WTC11 (cell line): ENCODE results near the gene UBR2. TPM values are rescaled to one million over a fixed set of nuclear protein-coding genes. Genes with fewer than 3 reads are reported as not detected.

Experiments used
- ATAC-seq: fragments of 200-7000 bp; cut with Tn5 transposase; 2 replicates; pipeline ENCODE4 v1.10.0; 2021; ENCODE audit warnings: mild to moderate bottlenecking, moderate library complexity
- CTCF ChIA-PET: fragments of 300-600 bp; sonication (Branson Sonifier 250); formaldehyde crosslinking; loops from one replicate; lab custom pipeline; 2021; ENCODE audit warnings: antibody characterized with exemption; lab: Charles Lee
- POLR2A ChIA-PET: fragments of 350-600 bp; sonication (Branson Sonifier 250); formaldehyde crosslinking; loops from one replicate; lab custom pipeline; 2021; ENCODE audit warnings: antibody characterized with exemption; lab: Charles Lee
- DNase-seq: peaks from one replicate; pipeline ENCODE4 v3.0.0; 2021; ENCODE audit warnings: low spot score
- H3K27ac Mint-ChIP-seq: 2 replicates; pipeline ENCODE4 v1.8.0; 2021; ENCODE audit warnings: mixed read lengths
- H3K27me3 Mint-ChIP-seq: 2 replicates; pipeline ENCODE4 v1.8.0; 2021; ENCODE audit warnings: low read depth, mild to moderate bottlenecking, moderate library complexity, mixed read lengths
- H3K36me3 Mint-ChIP-seq: 2 replicates; pipeline ENCODE4 v1.8.0; 2021; ENCODE audit warnings: mixed read lengths
- H3K4me1 Mint-ChIP-seq: 2 replicates; pipeline ENCODE4 v1.8.0; 2022; ENCODE audit warnings: mixed read lengths
- H3K4me3 Mint-ChIP-seq: 2 replicates; pipeline ENCODE4 v1.8.0; 2021; ENCODE audit warnings: mild to moderate bottlenecking, moderate library complexity, mixed read lengths
- H3K9me3 Mint-ChIP-seq: 2 replicates; pipeline ENCODE4 v1.8.0; 2021; ENCODE audit warnings: mixed read lengths
- AFF4 ChIP-seq: sonication (generic); formaldehyde crosslinking; IDR thresholded peaks from 2 replicates; pipeline ENCODE4 v1.8.1; 2023; ENCODE audit warnings: mild to moderate bottlenecking, missing genetic modification reagents, borderline replicate concordance
- ARID4B ChIP-seq: sonication (generic); formaldehyde crosslinking; IDR thresholded peaks from 2 replicates; pipeline ENCODE4 v1.8.0; 2023; ENCODE audit warnings: missing genetic modification reagents, mild to moderate bottlenecking, borderline replicate concordance
- ATF1 ChIP-seq: sonication (generic); formaldehyde crosslinking; IDR thresholded peaks from 2 replicates; pipeline ENCODE4 v1.8.1; 2023; ENCODE audit warnings: mild to moderate bottlenecking, moderate library complexity, missing genetic modification reagents
- CREB1 ChIP-seq: sonication (generic); formaldehyde crosslinking; IDR thresholded peaks from 2 replicates; pipeline ENCODE4 v1.8.0; 2023; ENCODE audit warnings: mild to moderate bottlenecking, missing genetic modification reagents
- ETV6 ChIP-seq: sonication (generic); formaldehyde crosslinking; IDR thresholded peaks from 2 replicates; pipeline ENCODE4 v1.8.1; 2022; ENCODE audit warnings: mild to moderate bottlenecking, missing genetic modification reagents
- GABPB1 ChIP-seq: sonication (generic); formaldehyde crosslinking; IDR thresholded peaks from 2 replicates; pipeline ENCODE4 v1.8.1; 2023; ENCODE audit warnings: mild to moderate bottlenecking, missing genetic modification reagents
- GRHL2 ChIP-seq: fragments of 250-450 bp; sonication (Bioruptor Pico); IDR thresholded peaks from 2 replicates; pipeline ENCODE4 v1.8.0; 2022; ENCODE audit warnings: mild to moderate bottlenecking, moderate library complexity; ENCODE audit not compliant: insufficient replicate concordance, severe bottlenecking
- MAX ChIP-seq: sonication (generic); formaldehyde crosslinking; IDR thresholded peaks from 2 replicates; pipeline ENCODE4 v1.8.0; 2022; ENCODE audit warnings: mild to moderate bottlenecking, missing genetic modification reagents
- SP1 ChIP-seq: sonication (generic); formaldehyde crosslinking; conservative IDR thresholded peaks from 2 replicates; pipeline ENCODE4 v1.8.1; 2022; ENCODE audit warnings: missing genetic modification reagents
- ZNF219 ChIP-seq: sonication (generic); formaldehyde crosslinking; IDR thresholded peaks from 2 replicates; pipeline ENCODE4 v1.8.0; 2023; ENCODE audit warnings: missing genetic modification reagents, mild to moderate bottlenecking, borderline replicate concordance
- total RNA-seq: library from RNA; stranded (reverse); gene quantifications from 3 replicates; pipeline ENCODE4 v1.2.3, GENCODE V29; 2021

The UBR2 gene
- total RNA-seq, 1 experiment from 2014 or later: 18.8 TPM

GRCh38 chr6:42692137-42692911 lies 128.5 kb downstream of the UBR2 start (continued):
- TF ChIP-seq AFF4 (CRISPR knock-in tag): no peak
- TF ChIP-seq MAX (CRISPR knock-in tag): no peak
- no peak for TF ChIP-seq ARID4B (CRISPR knock-in tag)
- no peak for TF ChIP-seq ZNF219 (CRISPR knock-in tag)

GRCh38 chr6:42693725-42694323 lies 130.0 kb downstream of the UBR2 start:
- no peak overlapping the region for H3K27ac Mint-ChIP-seq
- DNase-seq: no peak
- CTCF ChIA-PET: no interaction called here

GRCh38 chr6:42694586-42694985 lies 130.8 kb downstream of the UBR2 start:
- ATAC-seq (no peak), DNase-seq (no peak)
- Mint-ChIP-seq H3K9me3 (no peaks in the 10 kb centered on the region), H3K27ac (no peak overlapping the region), H3K4me3 (no peak overlapping the region), H3K4me1 (no peaks in the 10 kb centered on the region), H3K27me3 (no peaks in the 10 kb centered on the region), H3K36me3 (peaks cover 21% of the 10 kb centered on the region)
- ChIA-PET POLR2A (interaction anchor here (1.4 kb wide), 1 partner anchor 52 kb away, joined by 5 read pairs; the partner anchor contains the start of gene TBCC), CTCF (interaction anchor here (0.6 to 1.3 kb wide), 2 partner anchors 32 to 48 kb away, joined by 3 read pairs; no protein-coding TSS in a partner anchor)
- TF ChIP-seq ZNF219 (CRISPR knock-in tag) (no peak), GRHL2 (no peak), SP1 (CRISPR knock-in tag) (no peak), CREB1 (CRISPR knock-in tag) (no peak), GABPB1 (no peak)

More at GRCh38 chr6:42693725-42694323, 130.0 kb downstream of the UBR2 start:
- H3K27me3 Mint-ChIP-seq: no peaks in the 10 kb centered on the region
- no peak overlapping the region for H3K4me3 Mint-ChIP-seq
- H3K4me1 Mint-ChIP-seq: no peaks in the 10 kb centered on the region
- POLR2A ChIA-PET: interaction anchor here (1.4 kb wide), 1 partner anchor 52 kb away, joined by 5 read pairs; the partner anchor contains the start of gene TBCC
- H3K9me3 Mint-ChIP-seq: no peaks in the 10 kb centered on the region
- H3K36me3 Mint-ChIP-seq: peaks cover 28% of the 10 kb centered on the region
- no peak for ATAC-seq
- TF ChIP-seq ETV6 (CRISPR knock-in tag): no peak
- TF ChIP-seq ATF1 (CRISPR knock-in tag): no peak
